ENCODE measurements around the gene BTRC.
"Not testable (repeated sequence)": the region's sequence is repeated elsewhere in the genome, so short reads cannot be mapped to it uniquely, and the experiment has no call there.

The BTRC gene

GRCh38 chr10:101351017-101351416 is 2.9 kb upstream of the BTRC start:
- DNase-seq, result no peak

- no peak for DNase-seq
These were observed 2.5 kb upstream of the BTRC start for GRCh38 chr10:101351477-101351876.

- not testable (repeated sequence) for DNase-seq
These were observed 1.1 kb upstream of the BTRC start for GRCh38 chr10:101352857-101353256.

GRCh38 chr10:101354328-101355071 is 535 bp downstream of the BTRC start:
- no peak for DNase-seq

GRCh38 chr10:101355072-101355706 is 1.2 kb downstream of the BTRC start:
- no peak for DNase-seq

- DNase-seq, result no peak
These were observed 2.2 kb downstream of the BTRC start for GRCh38 chr10:101356132-101356531.

DNA sequence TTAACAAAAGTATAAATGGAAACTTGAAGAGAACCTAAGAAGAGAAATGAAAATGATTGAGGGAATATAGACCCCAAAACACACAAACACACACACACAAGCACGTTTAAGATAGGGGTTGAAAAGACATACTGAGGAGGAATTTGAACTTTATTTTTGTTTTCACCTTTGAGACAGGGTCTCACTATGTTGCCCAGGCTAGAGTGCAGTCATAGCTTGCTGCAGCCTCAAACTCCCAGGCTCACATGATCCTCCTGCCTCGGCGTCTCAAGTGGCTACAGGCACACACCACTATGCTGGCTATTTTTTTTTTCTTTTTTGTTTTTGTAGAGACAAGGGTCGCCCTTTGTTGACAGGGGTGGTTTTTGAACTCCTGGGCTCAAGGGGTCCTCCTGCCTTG is 4.0 kb downstream of the BTRC start:
- DNase-seq, result no peak

DNA sequence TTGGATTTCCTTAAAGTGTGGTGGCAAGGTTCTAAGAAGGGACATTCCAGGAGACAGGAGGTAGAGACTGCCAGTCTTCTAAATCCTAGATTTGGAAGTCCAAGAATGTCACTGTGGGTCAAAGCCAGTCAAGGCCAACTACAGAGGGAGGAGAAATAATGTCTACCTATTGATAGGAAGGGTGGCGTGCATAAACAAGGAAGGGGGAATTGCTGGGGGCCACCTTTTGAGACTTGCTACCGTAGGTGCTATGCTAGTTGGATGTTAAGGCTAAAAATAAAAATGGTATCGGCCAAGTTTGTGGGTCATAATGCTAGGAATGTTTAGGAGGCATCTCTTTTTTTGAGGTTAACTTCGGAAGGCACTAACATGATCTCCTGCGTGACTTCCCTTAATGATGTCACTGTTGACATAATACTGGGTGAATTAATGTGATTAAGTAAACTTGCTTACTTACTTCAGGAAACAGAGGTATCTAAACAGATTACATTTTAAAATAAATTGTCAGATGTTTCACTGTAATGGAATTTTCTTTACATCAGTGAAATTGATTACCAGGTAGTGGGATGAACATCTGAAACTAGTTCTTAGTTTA is 4.8 kb downstream of the BTRC start:
- DNase-seq, result no peak

GRCh38 chr10:101360090-101360489 is 6.1 kb downstream of the BTRC start:
- not testable (repeated sequence) for DNase-seq

GRCh38 chr10:101360841-101361240 is 6.9 kb downstream of the BTRC start:
- not testable (repeated sequence) for DNase-seq

DNA sequence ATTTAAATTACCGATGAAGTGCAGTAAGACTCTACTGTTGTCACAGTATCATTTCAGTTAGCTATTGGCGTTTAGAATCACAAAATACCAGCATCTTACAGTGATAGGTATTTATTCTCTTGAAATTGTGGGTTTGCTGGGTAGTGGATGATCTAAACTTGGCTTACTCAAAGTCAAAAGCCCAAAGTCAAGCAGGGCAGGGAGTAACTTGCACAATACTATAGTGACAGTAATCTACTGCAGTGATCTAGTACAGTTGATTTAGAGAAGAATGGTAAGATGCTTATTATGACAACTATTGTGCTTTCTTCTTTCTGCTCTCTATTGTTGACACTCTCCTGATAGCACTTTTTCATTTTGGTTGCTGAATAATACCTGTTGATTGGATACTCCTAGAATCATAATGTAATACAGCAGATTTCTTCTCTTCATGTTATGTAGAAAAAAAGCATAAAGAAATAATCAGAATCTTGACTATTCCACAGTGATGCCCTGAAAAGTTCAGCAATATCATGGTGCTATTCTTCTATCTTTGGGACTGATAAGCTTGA is 10.0 kb downstream of the BTRC start:
- DNase-seq, result no peak

DNA sequence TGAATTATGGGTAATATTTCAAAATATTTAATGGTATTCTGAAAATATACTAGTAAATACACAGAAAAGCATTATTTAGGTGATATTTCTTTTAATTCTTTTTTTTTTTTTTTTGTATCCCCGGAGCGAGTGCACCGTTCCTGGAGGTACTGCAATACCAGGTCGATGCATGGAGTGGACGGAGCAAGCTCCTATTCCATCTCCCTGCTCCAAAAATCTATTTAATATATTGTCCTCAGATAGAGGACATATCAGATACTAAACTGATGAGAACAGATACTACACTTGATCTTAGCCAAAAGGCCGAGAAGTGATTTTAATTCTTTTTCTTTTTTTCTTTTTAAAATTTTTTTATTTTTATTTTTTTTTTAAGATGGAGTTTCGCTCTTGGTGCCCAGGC is 10.8 kb downstream of the BTRC start:
- no peak for DNase-seq

DNA sequence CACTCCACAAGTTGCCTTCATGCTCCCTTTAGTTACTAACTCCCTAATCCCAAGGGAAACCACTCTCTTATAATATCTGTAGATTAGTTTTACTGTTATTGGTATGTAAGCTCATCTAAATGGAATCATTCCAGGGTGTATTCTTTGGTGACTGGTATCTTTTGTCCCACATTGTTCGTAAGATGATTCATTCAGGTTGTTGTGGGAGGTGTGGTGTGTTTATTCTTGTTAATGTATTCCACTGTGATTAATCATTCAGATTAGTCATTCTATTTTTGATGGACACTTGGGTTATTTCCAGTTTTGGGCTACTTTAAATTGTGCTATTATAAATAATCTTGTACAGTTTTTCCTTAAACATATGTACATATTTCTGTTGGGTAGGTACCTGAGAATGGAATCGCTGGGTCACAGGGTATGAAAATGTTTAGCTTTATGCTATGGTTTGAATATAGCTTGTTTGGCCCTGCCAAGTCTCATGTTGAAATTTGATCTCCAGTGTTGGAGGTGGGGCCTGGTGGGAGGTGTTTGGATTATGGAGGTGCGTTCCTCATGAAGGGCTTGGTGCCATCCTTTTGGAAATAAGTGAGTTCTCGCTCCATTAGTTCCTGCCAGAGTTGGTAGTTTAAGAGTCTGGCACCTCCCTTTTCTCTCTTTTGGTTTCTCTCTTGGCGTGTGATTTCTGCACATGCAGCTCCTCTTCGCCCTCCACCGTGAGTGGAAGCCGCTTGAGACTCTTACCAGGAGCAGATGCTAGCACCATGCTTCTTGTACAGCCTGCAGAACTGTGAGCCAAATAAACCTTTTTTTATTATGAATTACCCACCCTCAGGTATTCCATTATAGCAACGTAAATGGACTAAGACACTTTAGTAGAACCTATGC is 13.8 kb downstream of the BTRC start:
- DNase-seq, result no peak

DNA sequence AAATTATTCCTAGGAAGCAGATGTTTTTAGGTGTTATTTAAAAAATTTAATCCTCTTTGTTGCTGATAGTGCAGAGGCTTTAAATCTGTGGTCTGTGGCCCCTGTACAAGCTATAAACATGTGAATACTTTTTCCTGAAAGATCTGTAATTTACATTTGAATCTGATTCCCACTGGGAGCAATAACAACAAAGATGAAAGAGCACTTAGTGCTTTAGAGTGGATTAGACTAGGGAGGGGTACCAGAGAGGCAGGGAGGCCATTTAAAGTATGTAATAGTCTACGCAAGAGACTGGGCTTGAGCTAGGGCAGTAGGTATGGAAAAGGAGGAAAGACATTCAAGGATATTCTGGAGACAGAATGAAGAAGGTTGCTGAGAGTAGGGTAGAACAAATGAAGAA is 19.1 kb downstream of the BTRC start:
- no peak for DNase-seq

DNA sequence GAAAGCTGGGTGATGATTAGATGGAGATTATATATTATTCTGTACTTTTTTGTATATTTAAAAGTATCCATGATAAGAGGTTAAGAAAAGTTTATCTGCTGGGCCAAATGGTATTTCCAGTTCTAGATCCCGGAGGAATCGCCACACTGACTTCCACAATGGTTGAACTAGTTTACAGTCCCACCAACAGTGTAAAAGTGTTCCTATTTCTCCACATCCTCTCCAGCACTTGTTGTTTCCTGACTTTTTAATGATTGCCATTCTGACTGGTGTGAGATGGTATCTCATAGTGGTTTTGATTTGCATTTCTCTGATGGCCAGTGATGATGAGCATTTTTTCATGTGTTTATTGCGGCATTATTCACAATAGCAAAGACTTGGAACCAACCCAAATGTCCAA is 20.0 kb downstream of the BTRC start:
- not testable (repeated sequence) for DNase-seq

DNA sequence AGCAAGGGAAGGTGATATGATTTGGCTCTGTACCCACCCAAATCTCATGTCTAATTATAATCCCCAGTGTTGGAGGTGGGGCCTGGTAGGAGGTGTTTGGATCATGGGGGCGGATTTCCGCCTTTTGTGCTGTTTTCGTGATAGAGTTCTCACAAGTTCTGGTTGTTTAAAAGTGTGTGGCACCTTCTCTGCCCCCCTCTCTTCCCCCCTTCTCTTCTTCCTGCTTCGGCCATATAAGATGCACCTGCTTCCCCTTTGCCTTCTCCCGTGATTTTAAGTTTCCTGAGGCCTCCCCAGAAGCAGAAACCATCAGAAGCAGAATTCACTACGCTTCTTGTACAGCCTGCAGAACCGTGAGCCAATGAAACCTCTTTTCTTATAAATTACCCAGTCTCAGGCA is 21.1 kb downstream of the BTRC start:
- DNase-seq, result no peak

- DNase-seq, result no peak
These were observed 25.8 kb downstream of the BTRC start for GRCh38 chr10:101379663-101380352.

DNA sequence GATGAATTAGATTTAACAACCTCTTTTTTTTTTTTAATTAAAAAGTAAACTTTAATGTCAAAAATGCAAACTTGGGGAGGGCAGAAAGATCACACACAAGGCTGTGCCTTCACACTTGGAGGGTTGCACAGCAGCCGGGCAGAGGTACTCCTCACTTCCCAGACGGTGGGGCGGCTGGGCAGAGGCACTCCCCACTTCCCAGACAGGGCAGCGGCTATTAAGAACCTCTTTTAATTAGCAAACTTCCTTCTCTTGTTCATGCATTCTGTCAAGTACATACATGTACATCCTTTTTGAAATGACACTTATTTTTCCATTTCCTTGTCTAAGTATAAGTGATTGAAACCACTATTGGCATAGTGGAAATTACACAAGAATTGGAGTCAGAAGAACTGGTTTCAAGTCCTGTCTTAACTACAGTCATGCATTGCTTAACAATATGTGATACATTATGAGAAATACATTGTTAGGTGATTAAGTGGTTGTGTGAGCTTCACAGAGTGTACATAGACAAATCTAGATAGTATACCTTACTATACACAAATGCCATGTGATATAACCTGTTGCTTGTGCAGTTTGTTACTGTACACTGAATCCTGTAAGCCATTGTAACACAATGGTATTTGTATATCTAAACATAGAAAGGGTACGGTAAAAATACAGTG is 26.5 kb downstream of the BTRC start:
- no peak for DNase-seq

GRCh38 chr10:101385866-101386658 is 32.1 kb downstream of the BTRC start:
- no peak for DNase-seq

DNA sequence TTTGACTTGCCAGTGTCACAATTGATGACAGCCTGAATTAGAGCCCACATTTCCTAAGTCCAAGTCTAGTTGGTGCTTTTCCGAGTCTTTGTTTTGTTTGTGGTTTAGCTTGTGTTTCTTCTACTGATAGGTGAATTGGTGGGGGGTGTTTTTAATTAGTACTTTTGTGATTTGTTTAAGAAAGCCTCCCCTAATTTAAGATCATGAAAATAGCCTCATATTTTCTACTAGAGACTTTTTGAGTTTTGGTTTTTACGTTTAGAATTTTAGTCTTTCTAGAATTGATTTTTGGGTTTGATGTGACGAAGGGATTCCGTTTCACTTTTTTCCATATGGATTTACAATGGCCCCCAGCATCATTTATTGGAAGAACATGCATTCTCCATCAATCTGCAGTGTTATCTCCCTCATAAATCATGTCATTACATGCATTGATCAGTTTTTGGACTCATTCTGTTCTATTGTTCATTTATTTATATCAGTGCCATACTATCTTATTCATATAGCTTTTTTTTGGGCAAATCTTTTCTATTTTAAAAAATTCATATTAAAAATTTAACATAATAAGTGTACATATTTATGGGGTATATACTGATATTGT is 32.8 kb downstream of the BTRC start:
- DNase-seq, result no peak
